GM23338 (cell line): ENCODE measurements around the gene ZNF860. TPM values are rescaled to one million over a fixed set of nuclear protein-coding genes. Genes with fewer than 3 reads are reported as not detected.

Experiments used
- ATAC-seq: fragments of 200-7000 bp; cut with Tn5 transposase; 3 replicates; pipeline ENCODE4 v1.9.1; 2020
- DNase-seq: peaks from one replicate; pipeline ENCODE4 v3.0.0-alpha.2; 2015; ENCODE audit warnings: low spot score
- H2AFZ ChIP-seq: fragments of 200-600 bp; sonication (generic); 2 replicates; pipeline ENCODE4 v1.8.0; 2016; ENCODE audit warnings: antibody characterized with exemption, mild to moderate bottlenecking, moderate library complexity
- H3F3A ChIP-seq: fragments of 200-600 bp; sonication (generic); replicated peaks from 2 replicates; pipeline ENCODE4 v1.8.0; 2017; ENCODE audit warnings: antibody characterized with exemption, mixed run types, low read depth
- H3K27ac ChIP-seq: fragments of 200-600 bp; sonication (generic); 2 replicates; pipeline ENCODE4 v1.6.1; 2016; ENCODE audit warnings: low read depth
- H3K27me3 ChIP-seq: fragments of 200-600 bp; sonication (generic); 2 replicates; pipeline ENCODE4 v1.8.0; 2016; ENCODE audit warnings: mild to moderate bottlenecking, mixed run types, moderate library complexity; ENCODE audit not compliant: insufficient read depth
- H3K36me3 ChIP-seq: fragments of 200-600 bp; sonication (generic); 2 replicates; pipeline ENCODE4 v1.8.0; 2016; ENCODE audit warnings: mild to moderate bottlenecking; ENCODE audit not compliant: insufficient read depth
- H3K4me1 ChIP-seq: fragments of 200-600 bp; sonication (generic); 2 replicates; pipeline ENCODE4 v1.8.0; 2016; ENCODE audit warnings: mild to moderate bottlenecking, moderate library complexity; ENCODE audit not compliant: insufficient read depth
- H3K4me2 ChIP-seq: fragments of 200-600 bp; sonication (generic); 2 replicates; pipeline ENCODE4 v1.7.1; 2017; ENCODE audit warnings: mixed run types
- H3K4me3 ChIP-seq: fragments of 200-600 bp; sonication (generic); 2 replicates; pipeline ENCODE4 v1.6.1; 2016; ENCODE audit warnings: mixed run types
- H3K79me2 ChIP-seq: fragments of 200-600 bp; sonication (generic); replicated peaks from 2 replicates; pipeline ENCODE4 v1.8.0; 2017; ENCODE audit warnings: mild to moderate bottlenecking; ENCODE audit not compliant: insufficient read depth
- H3K9me2 ChIP-seq: fragments of 200-600 bp; sonication (generic); 2 replicates; pipeline ENCODE4 v1.8.0; 2017; ENCODE audit not compliant: insufficient read depth
- H4K20me1 ChIP-seq: fragments of 200-600 bp; sonication (generic); replicated peaks from 2 replicates; pipeline ENCODE4 v1.8.0; 2017; ENCODE audit warnings: mild to moderate bottlenecking; ENCODE audit not compliant: insufficient read depth
- H3K27ac Mint-ChIP-seq: 2 replicates; pipeline ENCODE4 v1.8.0; 2020; ENCODE audit warnings: inconsistent platforms, mild to moderate bottlenecking, moderate library complexity, mixed read lengths
- H3K27me3 Mint-ChIP-seq: 3 replicates; pipeline ENCODE4 v1.8.0; 2022; ENCODE audit warnings: low read depth, mild to moderate bottlenecking, moderate library complexity, mixed read lengths, inconsistent platforms; ENCODE audit not compliant: insufficient read depth, poor library complexity
- H3K36me3 Mint-ChIP-seq: 3 replicates; pipeline ENCODE4 v1.8.0; 2021; ENCODE audit warnings: low read depth, mild to moderate bottlenecking, inconsistent platforms, moderate library complexity, mixed read lengths
- H3K4me1 Mint-ChIP-seq: 3 replicates; pipeline ENCODE4 v1.8.0; 2020; ENCODE audit warnings: mild to moderate bottlenecking, inconsistent platforms, mixed read lengths
- H3K4me3 Mint-ChIP-seq: 3 replicates; pipeline ENCODE4 v1.8.0; 2021; ENCODE audit warnings: moderate library complexity, mild to moderate bottlenecking, inconsistent platforms, mixed read lengths
- H3K9me3 Mint-ChIP-seq: 3 replicates; pipeline ENCODE4 v1.8.0; 2020; ENCODE audit warnings: moderate library complexity, mild to moderate bottlenecking, inconsistent platforms, mixed read lengths
- CREB1 ChIP-seq: fragments of 250-450 bp; sonication (Bioruptor Pico); IDR thresholded peaks from 2 replicates; pipeline ENCODE4 v1.5.0; 2020; ENCODE audit warnings: low read depth, mild to moderate bottlenecking, moderate library complexity
- CTCF ChIP-seq, 2 experiments: fragments of 200-600 bp in 1 of 2; sonication (generic) in 1 of 2; conservative IDR thresholded peaks; 2 replicates each; pipeline versions ENCODE4 v1.5.1 to v1.6.1; 2016 to 2017; ENCODE audit warnings: antibody characterized with exemption in 2 of 2, low read depth in 2 of 2, mild to moderate bottlenecking in 2 of 2, moderate library complexity in 1 of 2
- ETS1 ChIP-seq: IDR thresholded peaks from 2 replicates; pipeline ENCODE4 v1.6.1; 2016; ENCODE audit warnings: antibody characterized with exemption
- EZH2 ChIP-seq: fragments of 200-600 bp; sonication (generic); IDR thresholded peaks from one replicate; pipeline ENCODE4 v1.8.0; 2017; ENCODE audit warnings: antibody characterized with exemption, mild to moderate bottlenecking, low read depth; ENCODE audit not compliant: unreplicated experiment
- EZH2phosphoT487 ChIP-seq: fragments of 200-600 bp; sonication (generic); IDR thresholded peaks from one replicate; pipeline ENCODE4 v1.8.1; 2018; ENCODE audit warnings: antibody characterized with exemption; ENCODE audit not compliant: unreplicated experiment
- JUNB ChIP-seq: IDR thresholded peaks from one replicate; pipeline ENCODE4 v1.6.1; 2016; ENCODE audit warnings: antibody characterized with exemption; ENCODE audit not compliant: unreplicated experiment
- NANOG ChIP-seq: IDR thresholded peaks from 2 replicates; pipeline ENCODE4 v1.6.1; 2016; ENCODE audit warnings: antibody characterized with exemption, borderline replicate concordance
- POLR2AphosphoS5 ChIP-seq: IDR thresholded peaks from 2 replicates; pipeline ENCODE4 v1.6.1; 2016; ENCODE audit warnings: antibody characterized with exemption, low read depth
- REST ChIP-seq: IDR thresholded peaks from one replicate; pipeline ENCODE4 v1.6.1; 2018; ENCODE audit warnings: antibody characterized with exemption; ENCODE audit not compliant: unreplicated experiment
- STAT1 ChIP-seq: IDR thresholded peaks from one replicate; pipeline ENCODE4 v1.6.1; 2016; ENCODE audit warnings: antibody characterized with exemption; ENCODE audit not compliant: unreplicated experiment
- ZNF114 ChIP-seq: fragments of 250-450 bp; sonication (Bioruptor Pico); IDR thresholded peaks from 2 replicates; pipeline ENCODE4 v1.5.0; 2020; ENCODE audit warnings: mild to moderate bottlenecking, moderate library complexity
- ZNF331 ChIP-seq: fragments of 250-450 bp; sonication (Bioruptor Pico); IDR thresholded peaks from 2 replicates; pipeline ENCODE4 v1.5.0; 2020; ENCODE audit warnings: low read depth, mild to moderate bottlenecking, moderate library complexity
- polyA plus RNA-seq: library from polyadenylated mRNA; unstranded; fragments of >200 nt; fragmentation: Nextera tagmentation; extraction: Ambion mirVana; gene quantifications from 2 replicates; pipeline ENCODE4 v1.2.1, GENCODE V29; 2016
- total RNA-seq: library from RNA; depleted of rRNA; stranded (reverse); fragments of >200 nt; shearing (Covaris generic); gene quantifications from 2 replicates; pipeline ENCODE4 v1.2.3, GENCODE V29; 2014
- TF ChIP-seq, protein P1 (sequence below): fragments of 250-450 bp; sonication (Bioruptor Pico); IDR thresholded peaks from 2 replicates; pipeline ENCODE4 v1.5.0; 2020; ENCODE audit warnings: mild to moderate bottlenecking, moderate library complexity

The ZNF860 gene
- total and polyA plus RNA-seq, 2 experiments from 2014 or later = 5.2 to 12.4 TPM

DNA sequence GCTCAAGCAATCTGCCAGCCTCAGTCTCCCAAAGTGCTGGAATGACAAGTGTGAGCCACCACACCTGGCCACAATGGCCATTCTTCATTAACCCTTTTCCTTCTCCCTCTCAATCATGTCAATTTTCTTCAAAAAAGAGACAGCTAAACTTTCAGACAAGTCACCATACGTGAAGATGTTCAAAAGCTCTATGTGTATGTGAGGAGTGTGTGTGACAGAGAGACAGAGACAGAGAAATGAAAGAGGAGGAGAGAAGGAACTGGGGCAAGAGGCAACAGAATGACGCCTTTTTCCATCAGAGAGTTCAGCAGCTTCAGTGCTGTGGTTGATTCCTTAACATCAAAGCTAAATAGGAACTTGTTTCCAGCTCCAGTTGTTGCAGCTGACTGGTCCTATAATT is 27.9 kb upstream of the ZNF860 start:
- H3K79me2 ChIP-seq = peaks cover 100% of the 10 kb centered on the region
- H3K4me1 ChIP-seq = peaks cover 48% of the 10 kb centered on the region
- no peak overlapping the region for H3K4me2 ChIP-seq
- no peak overlapping the region for H3K27ac Mint-ChIP-seq
- ATAC-seq = no peak
- no peaks in the 10 kb centered on the region for H3K27me3 ChIP-seq
- peaks cover 46% of the 10 kb centered on the region for H3K4me1 Mint-ChIP-seq
- no peaks in the 10 kb centered on the region; the same call in 1 of the 2 replicates for H3K9me2 ChIP-seq
- DNase-seq = no peak
- peaks cover 78% of the 10 kb centered on the region for H3K36me3 Mint-ChIP-seq
- H3K27ac ChIP-seq = peak overlapping the region; percentile 30; the same call in 1 of the 2 replicates
- no peak overlapping the region for H3K4me3 ChIP-seq
- 0 out of 2 replicates have a peak, but pooled peaks cover 7% of the 10 kb centered on the region for H3K36me3 ChIP-seq
- peaks cover 12% of the 10 kb centered on the region for H3K27me3 Mint-ChIP-seq
- H3F3A ChIP-seq = no peaks in the 10 kb centered on the region
- H3K9me3 Mint-ChIP-seq = peaks cover 37% of the 10 kb centered on the region
- H4K20me1 ChIP-seq = peaks cover 19% of the 10 kb centered on the region
- TF ChIP-seq CTCF (conservative IDR thresholded peaks at IDR 0.05; ENCODE audit: low read depth in 2 of 2) = no peak
- TF ChIP-seq ZNF331 = no peak
- no peak for TF ChIP-seq NANOG
- TF ChIP-seq EZH2phosphoT487 = no peak
- no peak for TF ChIP-seq EZH2
- no peak for TF ChIP-seq POLR2AphosphoS5
- no peak for TF ChIP-seq ZNF114 (CRISPR knock-in tag)
- TF ChIP-seq STAT1 = no peak
- no peak for TF ChIP-seq CREB1 (CRISPR knock-in tag)
- TF ChIP-seq JUNB = no peak
- TF ChIP-seq, protein P1, sequence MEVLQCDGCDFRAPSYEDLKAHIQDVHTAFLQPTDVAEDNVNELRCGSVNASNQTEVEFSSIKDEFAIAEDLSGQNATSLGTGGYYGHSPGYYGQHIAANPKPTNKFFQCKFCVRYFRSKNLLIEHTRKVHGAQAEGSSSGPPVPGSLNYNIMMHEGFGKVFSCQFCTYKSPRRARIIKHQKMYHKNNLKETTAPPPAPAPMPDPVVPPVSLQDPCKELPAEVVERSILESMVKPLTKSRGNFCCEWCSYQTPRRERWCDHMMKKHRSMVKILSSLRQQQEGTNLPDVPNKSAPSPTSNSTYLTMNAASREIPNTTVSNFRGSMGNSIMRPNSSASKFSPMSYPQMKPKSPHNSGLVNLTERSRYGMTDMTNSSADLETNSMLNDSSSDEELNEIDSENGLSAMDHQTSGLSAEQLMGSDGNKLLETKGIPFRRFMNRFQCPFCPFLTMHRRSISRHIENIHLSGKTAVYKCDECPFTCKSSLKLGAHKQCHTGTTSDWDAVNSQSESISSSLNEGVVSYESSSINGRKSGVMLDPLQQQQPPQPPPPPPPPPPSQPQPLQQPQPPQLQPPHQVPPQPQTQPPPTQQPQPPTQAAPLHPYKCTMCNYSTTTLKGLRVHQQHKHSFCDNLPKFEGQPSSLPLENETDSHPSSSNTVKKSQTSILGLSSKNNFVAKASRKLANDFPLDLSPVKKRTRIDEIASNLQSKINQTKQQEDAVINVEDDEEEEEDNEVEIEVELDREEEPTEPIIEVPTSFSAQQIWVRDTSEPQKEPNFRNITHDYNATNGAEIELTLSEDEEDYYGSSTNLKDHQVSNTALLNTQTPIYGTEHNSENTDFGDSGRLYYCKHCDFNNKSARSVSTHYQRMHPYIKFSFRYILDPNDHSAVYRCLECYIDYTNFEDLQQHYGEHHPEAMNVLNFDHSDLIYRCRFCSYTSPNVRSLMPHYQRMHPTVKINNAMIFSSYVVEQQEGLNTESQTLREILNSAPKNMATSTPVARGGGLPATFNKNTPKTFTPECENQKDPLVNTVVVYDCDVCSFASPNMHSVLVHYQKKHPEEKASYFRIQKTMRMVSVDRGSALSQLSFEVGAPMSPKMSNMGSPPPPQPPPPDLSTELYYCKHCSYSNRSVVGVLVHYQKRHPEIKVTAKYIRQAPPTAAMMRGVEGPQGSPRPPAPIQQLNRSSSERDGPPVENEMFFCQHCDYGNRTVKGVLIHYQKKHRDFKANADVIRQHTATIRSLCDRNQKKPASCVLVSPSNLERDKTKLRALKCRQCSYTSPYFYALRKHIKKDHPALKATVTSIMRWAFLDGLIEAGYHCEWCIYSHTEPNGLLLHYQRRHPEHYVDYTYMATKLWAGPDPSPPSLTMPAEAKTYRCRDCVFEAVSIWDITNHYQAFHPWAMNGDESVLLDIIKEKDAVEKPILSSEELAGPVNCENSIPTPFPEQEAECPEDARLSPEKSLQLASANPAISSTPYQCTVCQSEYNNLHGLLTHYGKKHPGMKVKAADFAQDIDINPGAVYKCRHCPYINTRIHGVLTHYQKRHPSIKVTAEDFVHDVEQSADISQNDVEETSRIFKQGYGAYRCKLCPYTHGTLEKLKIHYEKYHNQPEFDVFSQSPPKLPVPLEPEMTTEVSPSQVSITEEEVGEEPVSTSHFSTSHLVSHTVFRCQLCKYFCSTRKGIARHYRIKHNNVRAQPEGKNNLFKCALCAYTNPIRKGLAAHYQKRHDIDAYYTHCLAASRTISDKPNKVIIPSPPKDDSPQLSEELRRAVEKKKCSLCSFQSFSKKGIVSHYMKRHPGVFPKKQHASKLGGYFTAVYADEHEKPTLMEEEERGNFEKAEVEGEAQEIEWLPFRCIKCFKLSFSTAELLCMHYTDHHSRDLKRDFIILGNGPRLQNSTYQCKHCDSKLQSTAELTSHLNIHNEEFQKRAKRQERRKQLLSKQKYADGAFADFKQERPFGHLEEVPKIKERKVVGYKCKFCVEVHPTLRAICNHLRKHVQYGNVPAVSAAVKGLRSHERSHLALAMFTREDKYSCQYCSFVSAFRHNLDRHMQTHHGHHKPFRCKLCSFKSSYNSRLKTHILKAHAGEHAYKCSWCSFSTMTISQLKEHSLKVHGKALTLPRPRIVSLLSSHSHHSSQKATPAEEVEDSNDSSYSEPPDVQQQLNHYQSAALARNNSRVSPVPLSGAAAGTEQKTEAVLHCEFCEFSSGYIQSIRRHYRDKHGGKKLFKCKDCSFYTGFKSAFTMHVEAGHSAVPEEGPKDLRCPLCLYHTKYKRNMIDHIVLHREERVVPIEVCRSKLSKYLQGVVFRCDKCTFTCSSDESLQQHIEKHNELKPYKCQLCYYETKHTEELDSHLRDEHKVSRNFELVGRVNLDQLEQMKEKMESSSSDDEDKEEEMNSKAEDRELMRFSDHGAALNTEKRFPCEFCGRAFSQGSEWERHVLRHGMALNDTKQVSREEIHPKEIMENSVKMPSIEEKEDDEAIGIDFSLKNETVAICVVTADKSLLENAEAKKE (CRISPR knock-in tag) = no peak
- no peak for TF ChIP-seq REST
- no peak for TF ChIP-seq ETS1
- no peak overlapping the region for H3K4me3 Mint-ChIP-seq
- no peak overlapping the region for H2AFZ ChIP-seq
